Stimulated activated CD8-positive, alpha-beta memory T cell treated with anti-CD3 and anti-CD28 coated beads, Interleukin-4, amount 100 ng/mL, for 4 hours (primary cell): Measurements from ENCODE around the gene ASCC2.
A peak's percentile ranks its signal among the peaks of the same experiment; 100 is the strongest.

Source experiments
- DNase-seq, 2 donors: peaks; one replicate each; pipeline ENCODE4 v3.0.0-alpha.2; 2020; ENCODE audit warnings: low read depth in 2 of 2, low spot score in 1 of 2

ASCC2 gene

GRCh38 chr22:29788339-29789279 is 49.5 kb downstream of the ASCC2 start:
- DNase-seq: no peak

GRCh38 chr22:29787371-29787980 is 50.6 kb downstream of the ASCC2 start:
- no peak for DNase-seq

GRCh38 chr22:29786031-29786430 is 52.0 kb downstream of the ASCC2 start:
- no peak for DNase-seq

- no peak for DNase-seq
Observed at GRCh38 chr22:29784451-29785361, 53.4 kb downstream of the ASCC2 start.

- no peak for DNase-seq
Observed at GRCh38 chr22:29782061-29782845, 55.8 kb downstream of the ASCC2 start.

- no peak for DNase-seq
Observed at GRCh38 chr22:29780748-29781676, 57.1 kb downstream of the ASCC2 start.

GRCh38 chr22:29780220-29780619 is 57.9 kb downstream of the ASCC2 start:
- DNase-seq: no peak

- no peak for DNase-seq
Observed at GRCh38 chr22:29773233-29773632, 64.8 kb downstream of the ASCC2 start.

GRCh38 chr22:29772170-29772641 is 65.9 kb downstream of the ASCC2 start:
- no peak for DNase-seq

GRCh38 chr22:29769723-29770321 is 68.3 kb downstream of the ASCC2 start:
- DNase-seq: no peak

GRCh38 chr22:29768052-29768693 is 69.9 kb downstream of the ASCC2 start:
- no peak for DNase-seq

- DNase-seq: peak; percentile 84 to 86
Observed at GRCh38 chr22:29767171-29768051, 70.7 kb downstream of the ASCC2 start, which contains the start of gene UQCR10. Gene UQCR10, plus strand, starts transcription at chr22:29767369. Its CDS starts 30 bp downstream, at chr22:29767399.

- DNase-seq: peak; percentile 82 to 84
Observed at GRCh38 chr22:29766632-29767170, 71.4 kb downstream of the ASCC2 start, which contains the start of gene ZMAT5. Gene ZMAT5, minus strand, starts transcription at chr22:29767007. Its CDS starts 18,463 bp downstream, at chr22:29748544.

GRCh38 chr22:29765905-29766631 is 72.0 kb downstream of the ASCC2 start:
- no peak for DNase-seq

- no peak for DNase-seq
Observed at GRCh38 chr22:29762263-29762662, 75.8 kb downstream of the ASCC2 start.

- no peak for DNase-seq
Observed at GRCh38 chr22:29758959-29759358, 79.1 kb downstream of the ASCC2 start.
